ENCODE measurements around the gene ZNF385B. TPM values are rescaled to one million over a fixed set of nuclear protein-coding genes. Genes with fewer than 3 reads are reported as not detected.

The ZNF385B gene
- total RNA-seq, 1 experiment from 2014 or later, result 0.57 TPM

GRCh38 chr2:179613701-179614100 is 247.7 kb downstream of the ZNF385B start:
- no peak for DNase-seq
- Mint-ChIP-seq H3K4me3 (ENCODE audit: low read depth, unreplicated experiment) (no peak overlapping the region), H3K27me3 (ENCODE audit: unreplicated experiment) (no peaks in the 10 kb centered on the region), H3K27ac (ENCODE audit: unreplicated experiment) (no peak overlapping the region), H3K4me1 (ENCODE audit: low read depth, unreplicated experiment) (no peaks in the 10 kb centered on the region), H3K36me3 (ENCODE audit: insufficient read depth, unreplicated experiment) (no peaks in the 10 kb centered on the region), H3K9me3 (ENCODE audit: low read depth, unreplicated experiment) (peaks cover 5% of the 10 kb centered on the region)
- CTCF ChIA-PET, result no interaction called here
- no TSS peak for BruUV-seq (replicated peaks)
- intact Hi-C loops (cut with micrococcal nuclease; ENCODE audit: unreplicated experiment), result no loop called here
- TF ChIP-seq CTCF (IDR thresholded peaks at IDR 0.05; ENCODE audit: unreplicated experiment), result no peak

GRCh38 chr2:179613299-179613651 is 248.1 kb downstream of the ZNF385B start:
- intact Hi-C loops (cut with micrococcal nuclease; ENCODE audit: unreplicated experiment), result no loop called here
- no peak overlapping the region for H3K4me3 Mint-ChIP-seq (ENCODE audit: low read depth, unreplicated experiment)
- CTCF ChIA-PET, result no interaction called here

GRCh38 chr2:179612591-179613298 is 248.7 kb downstream of the ZNF385B start:
- no TSS peak for BruUV-seq (replicated peaks)
- intact Hi-C loops (cut with micrococcal nuclease; ENCODE audit: unreplicated experiment), result no loop called here
- H3K4me1 Mint-ChIP-seq (ENCODE audit: low read depth, unreplicated experiment), result no peaks in the 10 kb centered on the region
- DNase-seq, result no peak
- no peak overlapping the region for H3K27ac Mint-ChIP-seq (ENCODE audit: unreplicated experiment)
- CTCF ChIA-PET, result no interaction called here
- no peaks in the 10 kb centered on the region for H3K36me3 Mint-ChIP-seq (ENCODE audit: insufficient read depth, unreplicated experiment)
- H3K9me3 Mint-ChIP-seq (ENCODE audit: low read depth, unreplicated experiment), result peaks cover 5% of the 10 kb centered on the region
- no peak for TF ChIP-seq CTCF (IDR thresholded peaks at IDR 0.05; ENCODE audit: unreplicated experiment)
- H3K27me3 Mint-ChIP-seq (ENCODE audit: unreplicated experiment), result no peaks in the 10 kb centered on the region
- no peak overlapping the region for H3K4me3 Mint-ChIP-seq (ENCODE audit: low read depth, unreplicated experiment)

More at GRCh38 chr2:179613299-179613651, 248.1 kb downstream of the ZNF385B start:
- Mint-ChIP-seq H3K27ac (ENCODE audit: unreplicated experiment) (no peak overlapping the region), H3K27me3 (ENCODE audit: unreplicated experiment) (no peaks in the 10 kb centered on the region), H3K36me3 (ENCODE audit: insufficient read depth, unreplicated experiment) (no peaks in the 10 kb centered on the region), H3K4me1 (ENCODE audit: low read depth, unreplicated experiment) (no peaks in the 10 kb centered on the region), H3K9me3 (ENCODE audit: low read depth, unreplicated experiment) (peaks cover 5% of the 10 kb centered on the region)
- no peak for DNase-seq
- no peak for TF ChIP-seq CTCF (IDR thresholded peaks at IDR 0.05; ENCODE audit: unreplicated experiment)
- BruUV-seq (replicated peaks), result no TSS peak

- no peak overlapping the region for H3K27ac Mint-ChIP-seq (ENCODE audit: unreplicated experiment)
Observed at GRCh38 chr2:179612108-179612507, 249.3 kb downstream of the ZNF385B start.

More at GRCh38 chr2:179612108-179612507, 249.3 kb downstream of the ZNF385B start:
- intact Hi-C loops (cut with micrococcal nuclease; ENCODE audit: unreplicated experiment), result no loop called here
- no TSS peak for BruUV-seq (replicated peaks)
- Mint-ChIP-seq H3K27me3 (ENCODE audit: unreplicated experiment) (no peaks in the 10 kb centered on the region), H3K9me3 (ENCODE audit: low read depth, unreplicated experiment) (peaks cover 5% of the 10 kb centered on the region), H3K36me3 (ENCODE audit: insufficient read depth, unreplicated experiment) (no peaks in the 10 kb centered on the region), H3K4me1 (ENCODE audit: low read depth, unreplicated experiment) (no peaks in the 10 kb centered on the region), H3K4me3 (ENCODE audit: low read depth, unreplicated experiment) (no peak overlapping the region)
- TF ChIP-seq CTCF (IDR thresholded peaks at IDR 0.05; ENCODE audit: unreplicated experiment), result no peak
- CTCF ChIA-PET, result no interaction called here
- DNase-seq, result no peak

Data from Calu3 (cell line).